Measurements from ENCODE around the gene LANCL2.
"Not testable (repeated sequence)": the region's sequence is repeated elsewhere in the genome, so short reads cannot be mapped to it uniquely, and the experiment has no call there.

The LANCL2 gene

DNA sequence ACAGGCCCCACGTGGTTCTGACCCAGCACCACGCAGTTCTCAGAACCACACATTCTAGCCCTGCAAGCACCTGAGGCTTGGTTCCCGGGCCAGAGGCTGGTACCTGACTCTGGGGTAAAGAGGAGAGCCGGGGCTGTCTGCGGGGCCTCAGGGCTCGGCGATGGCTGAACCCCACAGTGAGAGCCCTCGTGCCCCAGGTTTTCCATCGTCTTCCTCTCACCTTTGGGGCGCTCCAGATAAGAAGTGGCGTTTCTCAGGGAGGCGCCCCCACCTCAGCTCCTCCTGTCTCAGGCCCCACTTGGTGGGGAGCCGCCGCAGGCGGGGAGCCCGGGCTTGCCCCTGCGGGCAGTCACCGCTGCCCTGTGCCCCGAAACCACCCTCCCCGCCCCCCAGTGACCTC is 2.2 kb upstream of the LANCL2 start:
- DNase-seq (ENCODE audit: low read depth, low spot score), result no peak

GRCh38 chr7:55363386-55364170 is 1.6 kb upstream of the LANCL2 start:
- no peak for DNase-seq (ENCODE audit: low read depth, low spot score)

- DNase-seq (ENCODE audit: low read depth, low spot score), result peak; percentile 93
Measured at GRCh38 chr7:55365675-55366460, 731 bp downstream of the LANCL2 start.

GRCh38 chr7:55366461-55367070 is 1.4 kb downstream of the LANCL2 start:
- no peak for DNase-seq (ENCODE audit: low read depth, low spot score)

- no peak for DNase-seq (ENCODE audit: low read depth, low spot score)
Measured at GRCh38 chr7:55367283-55367840, 2.2 kb downstream of the LANCL2 start.

GRCh38 chr7:55369427-55370400 is 4.6 kb downstream of the LANCL2 start:
- no peak for DNase-seq (ENCODE audit: low read depth, low spot score)

DNA sequence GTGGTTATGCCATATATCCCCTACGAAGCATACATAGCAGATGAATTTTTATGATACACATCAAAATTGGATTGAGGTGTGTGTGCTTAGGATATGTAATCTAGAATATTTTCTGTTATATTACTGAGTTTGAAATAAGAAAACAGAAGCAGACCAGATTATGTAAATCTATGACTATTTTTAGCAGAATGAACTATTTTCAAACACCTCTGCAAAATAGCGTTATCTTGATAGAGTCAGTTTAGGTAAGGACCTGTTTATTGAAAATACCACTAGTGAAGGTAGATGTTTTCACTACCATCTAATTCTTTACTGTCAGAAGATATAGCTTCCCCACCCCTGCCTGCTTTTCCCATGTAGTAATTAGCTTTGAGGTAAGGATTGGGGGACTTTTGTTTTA is 9.1 kb downstream of the LANCL2 start:
- no peak for DNase-seq (ENCODE audit: low read depth, low spot score)

DNA sequence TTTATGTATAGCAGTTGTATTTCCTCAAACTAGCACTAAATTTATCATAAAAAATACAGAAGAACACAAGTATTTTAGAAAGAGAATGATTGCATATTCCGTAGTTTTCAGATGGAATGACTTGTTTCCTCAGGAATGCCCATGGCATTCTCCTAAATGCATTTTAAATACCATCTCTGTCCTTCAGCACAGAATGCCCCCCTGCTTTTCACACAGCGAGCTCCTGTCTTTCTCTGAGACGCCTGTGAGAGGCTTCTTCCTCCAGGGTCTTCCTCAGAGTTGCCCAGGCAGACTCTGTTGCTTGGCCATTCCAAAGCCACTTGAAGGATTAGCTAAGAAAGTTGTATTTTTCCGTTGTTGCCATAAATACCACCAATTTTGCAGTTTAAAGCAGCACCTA is 10.1 kb downstream of the LANCL2 start:
- DNase-seq (ENCODE audit: low read depth, low spot score), result no peak

DNA sequence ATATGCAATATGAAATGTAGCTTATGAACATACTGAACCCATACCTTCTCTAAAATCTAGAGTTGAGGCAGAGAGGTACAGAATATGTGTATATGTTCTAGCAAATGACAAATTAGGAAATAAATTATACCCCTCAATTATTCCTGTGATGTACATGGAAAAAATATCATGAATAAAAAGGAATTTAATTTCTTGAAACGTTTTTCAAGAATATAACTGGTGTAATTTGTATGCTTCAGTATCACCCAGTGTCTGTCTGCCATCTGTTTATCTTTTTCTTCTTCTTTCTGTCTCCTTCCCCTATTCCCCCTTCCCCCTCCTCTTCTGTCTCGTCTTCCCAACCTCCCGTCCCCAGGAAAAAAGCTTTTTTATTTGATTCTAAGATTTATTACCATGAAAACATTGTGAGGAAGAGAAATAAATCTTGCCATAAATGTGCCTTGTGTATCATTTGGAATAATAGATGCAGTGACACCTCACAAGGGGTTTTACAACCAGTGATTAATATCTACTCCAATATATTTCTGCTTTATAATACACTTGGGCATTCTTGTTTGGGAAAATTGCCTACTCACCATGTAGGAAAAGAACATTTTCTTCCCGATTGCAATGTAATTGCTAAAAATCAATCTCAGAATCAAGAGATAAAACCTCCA is 12.2 kb downstream of the LANCL2 start:
- DNase-seq (ENCODE audit: low read depth, low spot score), result no peak

DNA sequence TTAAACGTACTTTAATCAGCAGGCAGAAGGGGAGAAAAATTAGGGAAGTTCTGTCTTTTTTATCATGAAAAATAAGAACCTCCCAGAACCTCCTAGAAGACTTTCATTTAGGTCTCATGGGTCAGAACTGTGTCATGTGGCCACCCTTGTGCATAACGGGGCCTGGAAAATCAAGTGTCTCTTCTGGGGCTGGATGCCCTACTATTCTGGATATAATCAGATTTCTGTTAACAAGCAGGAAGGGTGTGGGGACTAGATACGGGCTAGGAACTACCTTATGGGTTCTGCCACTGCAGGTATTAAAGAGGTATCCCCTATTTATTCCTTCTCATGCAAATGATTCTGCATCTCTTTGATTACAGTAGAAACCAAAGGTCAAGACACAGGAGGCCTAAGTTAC is 14.1 kb downstream of the LANCL2 start:
- no peak for DNase-seq (ENCODE audit: low read depth, low spot score)

GRCh38 chr7:55381189-55381588 is 16.1 kb downstream of the LANCL2 start:
- no peak for DNase-seq (ENCODE audit: low read depth, low spot score)

DNA sequence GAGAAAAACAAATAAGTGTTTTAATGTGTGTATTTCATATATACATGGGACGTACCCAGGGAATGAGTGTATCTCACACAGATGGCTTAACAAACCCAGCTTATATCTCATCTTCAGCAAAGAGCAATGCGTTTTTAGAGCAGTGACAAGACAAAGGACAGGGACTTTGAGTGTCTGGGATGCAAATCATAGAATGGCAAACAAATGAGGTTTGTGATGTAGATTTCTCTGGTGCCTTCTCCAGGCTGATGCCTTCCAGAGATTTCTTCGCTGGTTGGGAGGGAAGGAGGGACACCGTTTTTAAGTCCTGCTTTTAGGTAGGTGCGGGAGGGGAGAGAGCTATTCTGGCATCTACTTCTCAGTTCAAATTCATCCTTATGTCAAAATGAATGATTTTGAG is 16.6 kb downstream of the LANCL2 start:
- no peak for DNase-seq (ENCODE audit: low read depth, low spot score)

DNA sequence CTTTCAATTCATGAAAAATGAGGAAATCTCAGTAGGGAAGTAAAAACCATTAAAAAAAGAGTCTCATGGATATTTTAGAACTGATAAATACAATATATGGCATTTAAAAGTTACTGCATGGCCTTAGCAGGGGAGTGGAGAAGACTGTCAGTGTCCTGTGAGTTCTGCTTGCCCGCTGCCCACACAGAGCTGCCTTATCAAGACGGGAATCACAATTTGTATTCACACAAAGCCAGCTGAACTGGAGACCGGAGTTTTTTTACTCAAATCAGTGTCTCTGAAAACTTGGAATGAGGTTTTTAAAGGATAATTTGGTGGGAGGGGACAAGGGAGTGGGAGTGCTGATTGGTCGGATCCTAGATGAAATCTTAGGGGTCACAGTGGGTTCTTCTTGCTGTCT is 17.1 kb downstream of the LANCL2 start:
- DNase-seq (ENCODE audit: low read depth, low spot score), result no peak

DNA sequence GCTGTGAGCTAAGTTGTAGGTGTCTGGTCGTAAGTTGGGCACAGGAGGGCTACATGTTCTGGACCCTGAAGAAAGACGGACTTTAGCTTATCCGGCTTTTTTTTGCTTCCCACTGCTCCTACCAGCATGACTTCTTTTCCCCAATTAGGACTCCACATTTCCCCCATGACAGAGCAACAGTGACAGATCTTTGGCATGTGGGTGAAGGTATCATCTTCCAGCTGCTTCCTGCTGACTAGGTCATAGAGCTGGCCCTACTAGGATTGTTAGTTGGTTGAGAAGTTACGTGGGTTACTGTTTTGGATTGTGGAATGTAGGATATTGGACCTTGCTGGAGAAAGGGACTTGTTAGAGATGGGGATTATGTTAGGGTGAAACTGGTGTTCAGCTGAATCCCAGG is 21.4 kb downstream of the LANCL2 start:
- DNase-seq (ENCODE audit: low read depth, low spot score), result no peak

DNA sequence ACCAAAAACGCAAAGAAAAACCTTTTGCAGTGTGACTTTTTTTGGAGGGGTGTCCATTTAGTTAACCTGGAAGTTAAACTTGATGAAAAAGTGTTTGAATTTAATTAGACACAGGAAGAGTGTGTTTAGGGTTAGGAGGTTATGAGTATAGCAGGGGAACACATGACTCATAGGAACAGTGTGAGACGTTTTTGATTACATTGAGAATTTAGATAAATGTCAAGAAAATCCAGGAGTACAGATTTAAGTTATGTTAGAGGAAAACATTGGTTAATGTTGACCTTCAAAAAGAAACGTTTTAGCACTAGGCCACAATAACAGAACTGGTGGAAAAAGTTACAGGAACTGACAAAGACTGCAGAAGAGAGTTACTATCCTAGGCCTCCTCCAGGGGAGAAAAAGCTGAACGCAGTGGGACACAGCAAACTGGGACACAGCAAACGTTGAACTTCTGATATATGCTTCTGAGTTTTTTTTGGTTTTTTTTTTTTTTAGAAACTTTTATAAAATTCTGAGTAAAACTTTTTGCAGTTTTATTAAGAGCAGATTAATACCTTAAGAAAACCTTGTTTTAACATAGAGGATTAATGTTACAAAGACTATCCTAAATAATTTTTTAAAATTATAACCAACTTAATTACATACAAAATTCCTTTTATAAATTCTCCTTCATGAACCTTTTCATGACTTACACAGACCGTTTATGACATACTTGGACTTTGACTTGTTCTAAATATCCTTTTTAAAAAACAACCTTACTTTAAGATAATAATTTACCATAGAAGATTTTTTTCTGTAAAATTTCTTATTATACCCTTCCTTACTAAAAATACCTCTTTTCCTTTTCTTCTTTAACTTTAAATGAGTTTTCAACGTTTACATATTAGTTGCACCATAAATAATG is 22.2 kb downstream of the LANCL2 start:
- DNase-seq (ENCODE audit: low read depth, low spot score), result no peak

DNA sequence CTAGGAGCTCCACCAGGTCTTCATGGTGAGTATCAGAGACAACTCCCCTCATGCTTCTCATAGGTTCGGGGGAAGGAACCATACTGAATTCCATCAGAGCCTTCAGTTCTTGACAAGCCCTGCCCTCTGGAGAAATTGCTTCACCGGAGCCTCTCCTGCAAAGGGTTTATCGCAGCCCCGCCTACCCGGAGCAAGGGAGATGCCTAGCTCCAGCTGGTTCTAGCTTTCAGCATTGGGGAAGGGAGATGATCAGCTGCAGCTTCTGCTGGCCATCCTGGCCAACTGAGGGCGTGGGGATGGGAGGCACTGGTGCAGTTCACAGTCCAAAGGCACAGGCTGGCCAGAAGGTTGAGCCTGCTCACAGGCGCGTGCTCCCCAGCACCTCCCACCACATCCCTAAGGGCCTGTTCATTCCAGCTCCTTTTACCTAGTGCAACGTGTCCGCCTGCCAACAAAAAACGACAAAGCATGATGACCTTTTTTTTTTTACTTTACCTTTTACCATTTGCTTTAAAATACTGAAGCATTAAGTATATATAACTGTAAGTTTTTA is 31.2 kb downstream of the LANCL2 start:
- no peak for DNase-seq (ENCODE audit: low read depth, low spot score)

DNA sequence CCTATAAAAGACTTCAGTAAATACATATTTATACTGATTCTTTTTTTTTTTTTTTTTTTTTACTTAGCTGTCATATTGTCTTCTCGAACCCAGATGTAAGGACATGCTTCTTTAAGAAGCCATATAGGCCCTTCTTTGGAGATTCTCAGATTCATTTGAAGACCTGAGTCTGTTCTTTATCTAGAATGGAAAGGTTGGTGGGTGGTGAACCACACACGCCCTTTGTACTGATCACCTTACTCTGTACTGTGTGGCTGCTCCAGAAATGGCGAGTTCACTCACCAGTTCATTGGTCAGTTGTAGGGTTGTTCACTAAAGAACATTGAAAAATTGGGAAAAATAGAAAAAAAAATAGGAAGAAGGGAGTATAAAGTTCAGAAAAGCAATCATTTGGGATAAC is 32.5 kb downstream of the LANCL2 start:
- no peak for DNase-seq (ENCODE audit: low read depth, low spot score)

GRCh38 chr7:55400191-55400590 is 35.1 kb downstream of the LANCL2 start:
- no peak for DNase-seq (ENCODE audit: low read depth, low spot score)

- not testable (repeated sequence) for DNase-seq (ENCODE audit: low read depth, low spot score)
Measured at GRCh38 chr7:55402506-55402905, 37.4 kb downstream of the LANCL2 start.

Measured in smooth muscle cell of the brain vasculature (primary cell).